HCT116 (cell line): Measurements from ENCODE around the gene GRIK4.

Experiments
- MAX ChIP-seq: IDR thresholded peaks from 2 replicates; pipeline ENCODE4 v1.6.1; 2012
- TF ChIP-seq, protein P1 (sequence below), 3 experiments: fragments of 200-600 bp in 1 of 3; sonication (generic) in 1 of 3; IDR thresholded peaks in 2 of 3; conservative IDR thresholded peaks in 1 of 3; 2 replicates each; pipeline ENCODE4 v1.5.1; 2012 to 2017; ENCODE audit warnings: low read depth in 2 of 3, low read length in 2 of 3, antibody characterized with exemption in 1 of 3, borderline replicate concordance in 1 of 3, control low read depth in 1 of 3, mild to moderate bottlenecking in 1 of 3, mixed read lengths in 1 of 3, mixed run types in 1 of 3, moderate library complexity in 1 of 3; ENCODE audit not compliant: insufficient read depth in 1 of 3

DNA sequence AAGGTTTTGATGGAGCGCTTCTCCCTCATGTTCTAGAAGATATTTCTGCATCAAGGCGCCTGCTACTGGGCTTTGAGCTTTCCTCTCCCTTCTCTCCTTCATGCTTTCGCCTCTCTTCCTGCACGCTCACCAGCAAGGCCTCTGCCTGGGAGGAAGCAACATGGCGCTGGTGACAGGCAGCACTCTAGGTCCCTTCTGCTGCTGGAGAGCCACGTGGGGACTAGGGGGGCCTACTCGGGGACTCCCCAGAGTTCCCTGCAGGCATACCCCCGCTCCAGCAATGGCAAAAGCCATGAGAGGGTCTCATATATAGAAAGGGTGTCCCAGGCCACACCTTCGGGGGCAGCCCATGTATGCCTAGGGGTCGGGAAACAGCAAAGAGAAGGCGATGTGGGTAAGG lies 49.7 kb downstream of the GRIK4 start:
- TF ChIP-seq, protein P1, sequence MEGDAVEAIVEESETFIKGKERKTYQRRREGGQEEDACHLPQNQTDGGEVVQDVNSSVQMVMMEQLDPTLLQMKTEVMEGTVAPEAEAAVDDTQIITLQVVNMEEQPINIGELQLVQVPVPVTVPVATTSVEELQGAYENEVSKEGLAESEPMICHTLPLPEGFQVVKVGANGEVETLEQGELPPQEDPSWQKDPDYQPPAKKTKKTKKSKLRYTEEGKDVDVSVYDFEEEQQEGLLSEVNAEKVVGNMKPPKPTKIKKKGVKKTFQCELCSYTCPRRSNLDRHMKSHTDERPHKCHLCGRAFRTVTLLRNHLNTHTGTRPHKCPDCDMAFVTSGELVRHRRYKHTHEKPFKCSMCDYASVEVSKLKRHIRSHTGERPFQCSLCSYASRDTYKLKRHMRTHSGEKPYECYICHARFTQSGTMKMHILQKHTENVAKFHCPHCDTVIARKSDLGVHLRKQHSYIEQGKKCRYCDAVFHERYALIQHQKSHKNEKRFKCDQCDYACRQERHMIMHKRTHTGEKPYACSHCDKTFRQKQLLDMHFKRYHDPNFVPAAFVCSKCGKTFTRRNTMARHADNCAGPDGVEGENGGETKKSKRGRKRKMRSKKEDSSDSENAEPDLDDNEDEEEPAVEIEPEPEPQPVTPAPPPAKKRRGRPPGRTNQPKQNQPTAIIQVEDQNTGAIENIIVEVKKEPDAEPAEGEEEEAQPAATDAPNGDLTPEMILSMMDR (IDR thresholded peaks at IDR 0.05 in 2 of 3, conservative IDR thresholded peaks at IDR 0.05 in 1 of 3; ENCODE audit: borderline replicate concordance in 1 of 3, insufficient read depth in 1 of 3, low read depth in 2 of 3, low read length in 2 of 3) = no peak
- no peak for TF ChIP-seq MAX
